H4 (cell line): ENCODE measurements around the gene IQCE. TPM values are rescaled to one million over a fixed set of nuclear protein-coding genes. Genes with fewer than 3 reads are reported as not detected.
A peak's percentile ranks its signal among the peaks of the same experiment; 100 is the strongest.

Experiments
- DNase-seq: peaks from one replicate; pipeline ENCODE4 v3.0.0-alpha.2; 2015; ENCODE audit warnings: low spot score
- total RNA-seq: library from RNA; depleted of rRNA; stranded (reverse); fragments of >200 nt; shearing (Covaris generic); gene quantifications from 2 replicates; pipeline ENCODE4 v1.2.3, GENCODE V29; 2014; rRNA removed

The IQCE gene
- total RNA-seq = 13.5 and 17.2 TPM in 2 replicates

GRCh38 chr7:2558629-2559282 lies at the start of gene IQCE:
Gene IQCE (plus strand): TSS chr7:2558979. CDS start chr7:2559182, 203 bp downstream.
- peak; percentile 92 for DNase-seq

- DNase-seq = no peak
Measured at GRCh38 chr7:2509298-2509906, 49.4 kb upstream of the IQCE start.

- no peak for DNase-seq
Measured at GRCh38 chr7:2510130-2510776, 48.5 kb upstream of the IQCE start.

- no peak for DNase-seq
Measured at GRCh38 chr7:2510909-2511768, 47.6 kb upstream of the IQCE start.

GRCh38 chr7:2511769-2512168 lies 47.0 kb upstream of the IQCE start:
- DNase-seq = no peak

GRCh38 chr7:2512179-2512661 lies 46.6 kb upstream of the IQCE start:
- DNase-seq = no peak

GRCh38 chr7:2512713-2513112 lies 46.1 kb upstream of the IQCE start:
- DNase-seq = no peak

- DNase-seq = no peak
Measured at GRCh38 chr7:2513702-2514101, 45.1 kb upstream of the IQCE start.

GRCh38 chr7:2514473-2515423 lies 44.0 kb upstream of the IQCE start:
- no peak for DNase-seq

GRCh38 chr7:2515424-2516193 lies 43.2 kb upstream of the IQCE start:
- DNase-seq = peak; percentile 71

- DNase-seq = no peak
Measured at GRCh38 chr7:2516194-2516555, 42.6 kb upstream of the IQCE start.

GRCh38 chr7:2517026-2517425 lies 41.8 kb upstream of the IQCE start:
- peak; percentile 96 for DNase-seq

- no peak for DNase-seq
Measured at GRCh38 chr7:2517678-2518507, 40.9 kb upstream of the IQCE start.

GRCh38 chr7:2518737-2519118 lies 40.1 kb upstream of the IQCE start:
- no peak for DNase-seq

- DNase-seq = peak; percentile 95
Measured at GRCh38 chr7:2519119-2519930, 39.5 kb upstream of the IQCE start, which contains the start of gene LFNG. Gene LFNG (plus strand): TSS chr7:2519774. CDS start chr7:2519862, 88 bp downstream.

- no peak for DNase-seq
Measured at GRCh38 chr7:2520131-2520760, 38.5 kb upstream of the IQCE start.

- no peak for DNase-seq
Measured at GRCh38 chr7:2520761-2521290, 38.0 kb upstream of the IQCE start.
